Hepatocyte (in vitro differentiated cells): Measurements from ENCODE around the gene TMEM200B. TPM values are rescaled to one million over a fixed set of nuclear protein-coding genes. Genes with fewer than 3 reads are reported as not detected.
"Not testable (repeated sequence)": the region's sequence is repeated elsewhere in the genome, so short reads cannot be mapped to it uniquely, and the experiment has no call there.

Source experiments
- DNase-seq: peaks from one replicate; pipeline ENCODE4 v3.0.0-alpha.2; 2016; ENCODE audit warnings: low spot score
- H2AFZ ChIP-seq: fragments of 200-600 bp; sonication (generic); 2 replicates; pipeline ENCODE4 v1.6.0; 2016; ENCODE audit warnings: antibody characterized with exemption, mild to moderate bottlenecking
- H3K27ac ChIP-seq: fragments of 200-600 bp; sonication (generic); 2 replicates; pipeline ENCODE4 v1.5.1; 2016; ENCODE audit warnings: mild to moderate bottlenecking
- H3K27me3 ChIP-seq: fragments of 200-600 bp; sonication (generic); 2 replicates; pipeline ENCODE4 v1.6.1; 2016
- H3K36me3 ChIP-seq: fragments of 200-600 bp; sonication (generic); replicated peaks from 2 replicates; pipeline ENCODE4 v1.5.1; 2016; ENCODE audit warnings: low read depth; ENCODE audit not compliant: insufficient read depth
- H3K4me1 ChIP-seq: fragments of 200-600 bp; sonication (generic); 2 replicates; pipeline ENCODE4 v1.5.1; 2016; ENCODE audit warnings: mild to moderate bottlenecking, moderate library complexity; ENCODE audit not compliant: insufficient read depth
- H3K4me2 ChIP-seq: fragments of 200-600 bp; sonication (generic); 2 replicates; pipeline ENCODE4 v1.6.0; 2016
- H3K4me3 ChIP-seq: fragments of 200-600 bp; sonication (generic); 2 replicates; pipeline ENCODE4 v1.5.1; 2016; ENCODE audit warnings: mild to moderate bottlenecking
- H3K79me2 ChIP-seq: fragments of 200-600 bp; sonication (generic); 2 replicates; pipeline ENCODE4 v1.6.0; 2017; ENCODE audit warnings: mild to moderate bottlenecking
- H3K9me2 ChIP-seq: fragments of 200-600 bp; sonication (generic); replicated peaks from 2 replicates; pipeline ENCODE4 v1.6.0; 2017; ENCODE audit warnings: mild to moderate bottlenecking; ENCODE audit not compliant: insufficient read depth
- H3K9me3 ChIP-seq: fragments of 200-600 bp; sonication (generic); 2 replicates; pipeline ENCODE4 v1.5.1; 2016; ENCODE audit warnings: low read depth, mild to moderate bottlenecking
- H4K20me1 ChIP-seq: fragments of 200-600 bp; sonication (generic); 2 replicates; pipeline ENCODE4 v1.6.0; 2016; ENCODE audit warnings: mild to moderate bottlenecking; ENCODE audit not compliant: insufficient read depth, poor library complexity, severe bottlenecking
- EZH2 ChIP-seq: fragments of 200-600 bp; sonication (generic); IDR thresholded peaks from 2 replicates; pipeline ENCODE4 v1.6.1; 2016; ENCODE audit warnings: antibody characterized with exemption, mild to moderate bottlenecking, borderline replicate concordance
- EZH2phosphoT487 ChIP-seq: fragments of 200-600 bp; sonication (generic); IDR thresholded peaks from one replicate; pipeline ENCODE4 v1.6.1; 2018; ENCODE audit warnings: antibody characterized with exemption, mild to moderate bottlenecking, low read depth, moderate library complexity; ENCODE audit not compliant: unreplicated experiment, severe bottlenecking
- WGBS: methylation state at CpG from one replicate; pipeline ENCODE4 v1.1.6; 2016; ENCODE audit warnings: low lambda C conversion rate; ENCODE audit errors: missing lambda C conversion rate; 5-methylcytosine and 5-hydroxymethylcytosine counted together
- polyA plus RNA-seq: library from polyadenylated mRNA; unstranded; fragments of >200 nt; fragmentation: Nextera tagmentation; extraction: Ambion mirVana; gene quantifications from 2 replicates; pipeline ENCODE4 v1.2.1, GENCODE V29; 2016
- total RNA-seq: library from RNA; depleted of rRNA; stranded (reverse); fragments of >200 nt; gene quantifications from 2 replicates; pipeline ENCODE4 v1.2.3, GENCODE V29; 2014
- TF ChIP-seq, protein P1 (sequence below): fragments of 200-600 bp; sonication (generic); IDR thresholded peaks from 2 replicates; pipeline ENCODE4 v1.5.1; 2016; ENCODE audit warnings: antibody characterized with exemption, mild to moderate bottlenecking; ENCODE audit not compliant: poor library complexity

TMEM200B gene
- total and polyA plus RNA-seq, 2 experiments from 2014 or later: 10.7 to 11.0 TPM

DNA sequence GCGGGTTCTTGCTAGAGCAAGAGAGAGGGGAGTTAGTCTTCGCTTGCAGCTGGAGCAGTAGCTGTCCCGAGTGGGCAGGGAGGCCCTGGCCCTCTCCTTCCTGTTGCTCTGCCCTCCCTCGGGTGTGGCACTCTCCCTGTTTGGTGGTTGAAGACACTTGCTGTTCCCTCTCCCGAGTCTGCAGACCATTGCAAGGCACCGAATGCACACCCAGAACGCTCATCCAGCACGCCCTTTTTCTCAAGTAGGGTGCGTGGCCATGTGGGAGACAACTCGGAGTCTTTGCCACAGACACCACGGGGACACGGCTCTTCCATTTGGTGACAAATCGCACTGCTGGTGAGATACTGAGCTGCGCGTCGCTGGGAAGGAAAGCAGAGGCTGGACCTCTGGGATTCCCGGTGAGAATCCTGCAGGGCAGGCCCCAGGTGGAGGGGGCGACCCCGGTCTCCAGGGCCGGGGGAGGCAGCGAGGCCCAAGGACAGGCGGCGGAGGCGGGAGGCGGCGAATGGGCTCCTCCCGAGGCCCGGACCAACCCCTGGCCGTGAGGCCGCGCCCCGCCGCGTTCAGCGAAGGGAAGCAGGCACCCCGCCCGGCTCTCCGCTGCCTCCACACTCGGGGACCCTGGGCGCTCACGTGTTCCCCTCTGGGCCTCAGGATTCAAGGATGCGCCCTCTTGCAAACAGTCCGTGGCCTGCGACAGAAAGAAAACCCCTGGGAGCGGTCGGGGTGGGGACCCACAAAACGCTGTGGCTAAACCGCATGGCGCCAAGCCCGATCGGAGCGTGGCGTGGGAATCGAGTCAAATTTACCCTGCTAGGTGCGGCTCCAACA is 10.4 kb upstream of the TMEM200B start:
- H2AFZ ChIP-seq: no peak overlapping the region
- no peaks in the 10 kb centered on the region for H3K36me3 ChIP-seq
- no peaks in the 10 kb centered on the region for H3K9me3 ChIP-seq
- DNase-seq: no peak
- no peak for TF ChIP-seq EZH2
- no peak for TF ChIP-seq EZH2phosphoT487
- TF ChIP-seq, protein P1, sequence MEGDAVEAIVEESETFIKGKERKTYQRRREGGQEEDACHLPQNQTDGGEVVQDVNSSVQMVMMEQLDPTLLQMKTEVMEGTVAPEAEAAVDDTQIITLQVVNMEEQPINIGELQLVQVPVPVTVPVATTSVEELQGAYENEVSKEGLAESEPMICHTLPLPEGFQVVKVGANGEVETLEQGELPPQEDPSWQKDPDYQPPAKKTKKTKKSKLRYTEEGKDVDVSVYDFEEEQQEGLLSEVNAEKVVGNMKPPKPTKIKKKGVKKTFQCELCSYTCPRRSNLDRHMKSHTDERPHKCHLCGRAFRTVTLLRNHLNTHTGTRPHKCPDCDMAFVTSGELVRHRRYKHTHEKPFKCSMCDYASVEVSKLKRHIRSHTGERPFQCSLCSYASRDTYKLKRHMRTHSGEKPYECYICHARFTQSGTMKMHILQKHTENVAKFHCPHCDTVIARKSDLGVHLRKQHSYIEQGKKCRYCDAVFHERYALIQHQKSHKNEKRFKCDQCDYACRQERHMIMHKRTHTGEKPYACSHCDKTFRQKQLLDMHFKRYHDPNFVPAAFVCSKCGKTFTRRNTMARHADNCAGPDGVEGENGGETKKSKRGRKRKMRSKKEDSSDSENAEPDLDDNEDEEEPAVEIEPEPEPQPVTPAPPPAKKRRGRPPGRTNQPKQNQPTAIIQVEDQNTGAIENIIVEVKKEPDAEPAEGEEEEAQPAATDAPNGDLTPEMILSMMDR: no peak
- no peak overlapping the region for H3K4me2 ChIP-seq
- H3K79me2 ChIP-seq: no peaks in the 10 kb centered on the region
- no peaks in the 10 kb centered on the region for H4K20me1 ChIP-seq
- H3K9me2 ChIP-seq: no peaks in the 10 kb centered on the region
- 92% methylated on average over 33 of the region's 55 CpGs for WGBS
- H3K27me3 ChIP-seq: no peaks in the 10 kb centered on the region
- H3K4me1 ChIP-seq: no peaks in the 10 kb centered on the region
- no peak overlapping the region for H3K4me3 ChIP-seq
- peak overlapping the region; percentile 71 for H3K27ac ChIP-seq

DNA sequence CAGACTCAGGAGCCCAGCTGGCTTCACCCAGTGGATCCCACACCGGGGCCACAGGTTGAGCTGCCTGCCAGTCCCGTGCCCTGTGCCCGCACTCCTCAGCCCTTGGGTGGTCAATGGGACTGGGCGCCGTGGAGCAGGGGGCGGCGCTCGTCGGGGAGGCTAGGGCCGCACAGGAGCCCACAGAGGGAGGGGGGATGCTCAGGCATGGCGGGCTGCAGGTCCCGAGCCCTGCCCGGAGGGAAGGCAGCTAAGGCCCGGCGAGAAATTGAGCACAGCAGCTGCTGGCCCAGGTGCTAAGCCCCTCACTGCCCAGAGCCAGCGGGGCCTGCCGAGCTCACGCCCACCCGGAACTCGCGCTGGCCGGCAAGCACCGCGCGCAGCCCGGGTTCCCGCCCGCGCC is 7.4 kb upstream of the TMEM200B start:
- H4K20me1 ChIP-seq, H2AFZ ChIP-seq, H3K4me3 ChIP-seq, H3K27me3 ChIP-seq, H3K36me3 ChIP-seq, H3K4me1 ChIP-seq, H3K4me2 ChIP-seq, DNase-seq, H3K9me3 ChIP-seq, H3K79me2 ChIP-seq, H3K9me2 ChIP-seq, H3K27ac ChIP-seq: not testable (repeated sequence)
- 97% methylated on average over 27 of the region's 29 CpGs for WGBS

DNA sequence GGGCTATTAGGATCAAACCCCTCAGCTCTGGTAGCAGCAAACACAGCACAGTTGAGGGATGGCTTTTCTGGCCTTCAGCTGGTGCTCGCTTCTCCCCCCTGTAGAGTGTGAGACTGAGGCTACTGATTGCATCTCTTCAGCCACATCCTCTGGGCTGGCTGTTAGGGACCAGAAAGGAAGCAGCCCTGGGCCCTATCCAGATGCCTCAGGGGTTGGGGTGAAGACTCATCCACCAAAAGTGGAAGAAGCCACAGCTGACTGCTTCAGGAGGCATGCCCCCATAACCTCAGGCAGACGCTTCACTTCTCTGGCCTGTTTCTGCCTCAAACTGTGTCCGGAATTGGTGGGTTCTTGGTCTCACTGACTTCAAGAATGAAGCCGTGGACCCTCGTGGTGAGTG is 6.2 kb upstream of the TMEM200B start:
- 88% methylated on average over 5 of the region's 5 CpGs for WGBS
- H2AFZ ChIP-seq: no peak overlapping the region
- H3K4me2 ChIP-seq: no peak overlapping the region
- TF ChIP-seq EZH2phosphoT487: no peak
- TF ChIP-seq EZH2: no peak
- TF ChIP-seq, protein P1: no peak
- H4K20me1 ChIP-seq: no peaks in the 10 kb centered on the region
- no peak overlapping the region for H3K4me3 ChIP-seq
- H3K79me2 ChIP-seq: no peaks in the 10 kb centered on the region
- H3K9me2 ChIP-seq: no peaks in the 10 kb centered on the region
- H3K36me3 ChIP-seq: no peaks in the 10 kb centered on the region
- H3K9me3 ChIP-seq: no peaks in the 10 kb centered on the region
- no peak overlapping the region for H3K27ac ChIP-seq
- no peaks in the 10 kb centered on the region for H3K4me1 ChIP-seq
- DNase-seq: no peak
- no peaks in the 10 kb centered on the region for H3K27me3 ChIP-seq

DNA sequence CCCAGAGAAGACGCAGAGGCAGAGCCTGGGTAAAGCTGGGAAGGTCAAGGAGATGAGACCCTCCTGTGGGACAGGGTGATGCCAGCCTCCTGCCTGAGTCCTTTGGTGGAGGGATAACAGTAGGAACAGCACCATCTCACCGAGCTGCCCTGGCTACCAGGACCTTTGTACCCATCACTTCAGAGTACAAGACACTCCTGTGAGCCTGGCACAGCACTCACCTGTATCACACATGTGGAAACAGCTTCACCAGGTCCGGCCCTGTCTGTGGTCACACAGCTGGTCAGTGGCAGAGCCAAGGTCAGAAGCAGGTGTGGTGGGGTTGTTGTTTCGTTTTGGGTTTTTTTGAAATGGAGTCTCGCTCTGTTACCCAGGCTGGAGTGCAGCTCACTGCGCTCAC is 5.0 kb upstream of the TMEM200B start:
- Histone ChIP-seq H3K9me2 (no peaks in the 10 kb centered on the region), H3K36me3 (no peaks in the 10 kb centered on the region), H3K4me3 (no peak overlapping the region), H3K4me2 (no peak overlapping the region), H3K79me2 (no peaks in the 10 kb centered on the region), H2AFZ (no peak overlapping the region), H3K4me1 (no peaks in the 10 kb centered on the region), H3K27me3 (no peaks in the 10 kb centered on the region), H3K27ac (no peak overlapping the region), H3K9me3 (no peaks in the 10 kb centered on the region), H4K20me1 (no peaks in the 10 kb centered on the region)
- 95% methylated on average over 6 of the region's 6 CpGs for WGBS
- DNase-seq: no peak
- TF ChIP-seq, protein P1: no peak
- TF ChIP-seq EZH2 (no peak), EZH2phosphoT487 (no peak)
